B cell (primary cell): ENCODE measurements around the gene CAMK4.

Experiments used
- CTCF ChIP-seq: fragments of 200-600 bp; IDR thresholded peaks from one replicate; pipeline ENCODE4 v1.8.0; 2022; ENCODE audit warnings: antibody characterized with exemption, mild to moderate bottlenecking
- EZH2 ChIP-seq: IDR thresholded peaks from 2 replicates; pipeline ENCODE4 v1.6.1; 2012; ENCODE audit warnings: borderline replicate concordance, low read depth, mild to moderate bottlenecking, moderate library complexity, low read length; ENCODE audit not compliant: insufficient read depth, poor library complexity, severe bottlenecking

DNA sequence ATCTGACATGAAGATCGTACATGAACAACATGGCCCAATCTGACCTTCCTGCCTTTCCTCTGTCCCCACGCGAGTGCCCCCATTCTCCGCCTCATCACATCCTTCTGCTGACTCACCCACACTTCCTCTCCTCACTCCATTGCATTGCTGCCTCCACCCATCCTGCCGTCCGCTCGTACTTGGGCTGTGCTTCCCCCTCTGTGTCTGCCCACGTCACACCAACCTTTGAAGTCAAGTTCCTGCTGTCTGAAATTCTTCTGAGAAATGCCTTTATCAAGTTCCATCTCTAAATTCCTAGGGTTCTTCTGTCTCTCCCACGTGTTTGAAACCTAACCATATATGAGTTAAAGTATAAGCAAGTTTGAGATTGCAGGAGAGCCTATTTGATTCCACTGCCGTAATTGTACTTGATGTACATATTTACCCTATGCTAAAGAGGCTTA lies 306.1 kb downstream of the CAMK4 start:
- TF ChIP-seq CTCF (no peak), EZH2 (no peak)
